Activated CD8-positive, alpha-beta memory T cell treated with anti-CD3 and anti-CD28 coated beads, Interleukin-2, amount 10 ng/mL, durations not matched to agents 7 days and 5 days (primary cell): ENCODE data around the gene GARNL3. TPM values are rescaled to one million over a fixed set of nuclear protein-coding genes. Genes with fewer than 3 reads are reported as not detected.

Source experiments
- ATAC-seq: fragments of 150-1000 bp; cut with Tn5 transposase; one replicate; pipeline ENCODE4 v1.10.0; 2021; ENCODE audit warnings: moderate library complexity
- CTCF ChIA-PET: fragments of 350-600 bp; sonication (Branson Sonifier 250); formaldehyde crosslinking; loops from one replicate; lab custom pipeline; 2021; ENCODE audit warnings: antibody characterized with exemption; lab: Charles Lee
- DNase-seq: peaks from one replicate; pipeline ENCODE4 v3.0.0-alpha.2; 2020
- H3K27ac Mint-ChIP-seq: one replicate; pipeline ENCODE4 v1.8.0; 2021; ENCODE audit warnings: mild to moderate bottlenecking, mixed read lengths
- H3K27me3 Mint-ChIP-seq: one replicate; pipeline ENCODE4 v1.8.0; 2021; ENCODE audit warnings: mixed read lengths
- H3K36me3 Mint-ChIP-seq: one replicate; pipeline ENCODE4 v1.8.0; 2021; ENCODE audit warnings: mild to moderate bottlenecking, mixed read lengths
- H3K4me1 Mint-ChIP-seq: one replicate; pipeline ENCODE4 v1.8.0; 2021; ENCODE audit warnings: mixed read lengths
- H3K4me3 Mint-ChIP-seq: one replicate; pipeline ENCODE4 v1.8.0; 2021; ENCODE audit warnings: mild to moderate bottlenecking, moderate library complexity, mixed read lengths
- H3K9me3 Mint-ChIP-seq: one replicate; pipeline ENCODE4 v1.8.0; 2022; ENCODE audit warnings: low read depth, mixed read lengths
- total RNA-seq, 2 experiments: library from RNA; stranded (reverse); gene quantifications; one replicate each; pipeline ENCODE4 v1.2.3, GENCODE V29; 2021

The GARNL3 gene
- total RNA-seq, 2 experiments from 2014 or later, result 4.0 to 4.3 TPM

- no peak overlapping the region for H3K27ac Mint-ChIP-seq
Measured at GRCh38 chr9:127406799-127407491, 142.4 kb downstream of the GARNL3 start.

DNA sequence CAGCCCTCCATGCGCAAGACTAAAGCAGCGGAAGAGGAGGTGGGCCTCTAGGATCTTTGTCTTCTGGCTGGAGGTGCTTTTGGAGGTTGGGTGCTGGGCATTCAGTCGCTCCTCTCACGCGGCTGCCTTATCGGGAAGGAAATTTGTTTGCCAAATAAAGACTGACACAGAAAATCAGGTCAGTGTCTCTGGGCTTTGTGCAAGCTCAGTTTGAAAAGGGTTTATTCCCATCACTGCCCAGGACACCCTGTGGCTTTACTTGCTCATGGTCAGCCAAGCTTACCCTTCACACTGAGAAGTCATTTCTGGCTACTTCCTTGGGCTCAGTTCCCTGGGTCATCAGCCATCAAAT, 142.9 kb downstream of the GARNL3 start:
- no peak overlapping the region for H3K4me3 Mint-ChIP-seq
- H3K36me3 Mint-ChIP-seq, result no peaks in the 10 kb centered on the region
- peaks cover 3% of the 10 kb centered on the region for H3K4me1 Mint-ChIP-seq
- CTCF ChIA-PET, result no interaction called here
- DNase-seq (no peak), ATAC-seq (no peak)
- no peaks in the 10 kb centered on the region for H3K9me3 Mint-ChIP-seq
- H3K27ac Mint-ChIP-seq, result no peak overlapping the region
- H3K27me3 Mint-ChIP-seq, result peaks cover 6% of the 10 kb centered on the region

More at GRCh38 chr9:127406799-127407491, 142.4 kb downstream of the GARNL3 start:
- DNase-seq (no peak), ATAC-seq (no peak)
- Mint-ChIP-seq H3K36me3 (no peaks in the 10 kb centered on the region), H3K4me3 (no peak overlapping the region), H3K9me3 (no peaks in the 10 kb centered on the region), H3K27me3 (peaks cover 6% of the 10 kb centered on the region), H3K4me1 (peaks cover 3% of the 10 kb centered on the region)
- CTCF ChIA-PET, result no interaction called here

DNA sequence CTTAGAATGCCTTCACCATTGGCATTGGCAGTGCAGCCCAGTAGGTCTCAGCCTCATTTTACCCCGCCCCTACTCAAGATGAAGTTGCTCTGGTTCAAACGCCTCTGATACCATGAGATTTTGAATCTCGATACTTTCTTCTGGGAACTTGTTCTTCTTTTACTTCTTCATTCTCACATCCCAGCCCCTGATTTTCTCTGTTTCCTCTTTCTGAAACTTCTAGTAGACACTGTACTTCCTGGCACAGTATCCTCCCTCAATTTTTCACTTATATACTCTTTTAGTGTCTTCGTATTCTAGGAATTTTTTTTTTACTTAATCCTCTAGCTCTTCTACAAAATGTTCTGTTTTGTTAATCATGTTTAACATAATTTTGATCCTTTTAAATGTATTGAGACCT, 146.5 kb downstream of the GARNL3 start:
- Mint-ChIP-seq H3K27ac (no peak overlapping the region), H3K27me3 (peaks cover 9% of the 10 kb centered on the region), H3K36me3 (no peaks in the 10 kb centered on the region), H3K4me3 (no peak overlapping the region), H3K4me1 (peaks cover 3% of the 10 kb centered on the region), H3K9me3 (no peaks in the 10 kb centered on the region)
- CTCF ChIA-PET, result no interaction called here
- ATAC-seq (no peak), DNase-seq (no peak)

- H3K27me3 Mint-ChIP-seq, result peaks cover 9% of the 10 kb centered on the region
- no peak overlapping the region for H3K4me3 Mint-ChIP-seq
- H3K27ac Mint-ChIP-seq, result no peak overlapping the region
- no peaks in the 10 kb centered on the region for H3K36me3 Mint-ChIP-seq
- no peaks in the 10 kb centered on the region for H3K9me3 Mint-ChIP-seq
- CTCF ChIA-PET, result interaction anchor here (0.9 to 2.1 kb wide), 2 partner anchors 16 to 200 kb away, joined by 3 to 6 read pairs; no protein-coding TSS in a partner anchor
- ATAC-seq (no peak), DNase-seq (no peak)
- H3K4me1 Mint-ChIP-seq, result peaks cover 5% of the 10 kb centered on the region
Measured at GRCh38 chr9:127415141-127415540, 150.6 kb downstream of the GARNL3 start.

DNA sequence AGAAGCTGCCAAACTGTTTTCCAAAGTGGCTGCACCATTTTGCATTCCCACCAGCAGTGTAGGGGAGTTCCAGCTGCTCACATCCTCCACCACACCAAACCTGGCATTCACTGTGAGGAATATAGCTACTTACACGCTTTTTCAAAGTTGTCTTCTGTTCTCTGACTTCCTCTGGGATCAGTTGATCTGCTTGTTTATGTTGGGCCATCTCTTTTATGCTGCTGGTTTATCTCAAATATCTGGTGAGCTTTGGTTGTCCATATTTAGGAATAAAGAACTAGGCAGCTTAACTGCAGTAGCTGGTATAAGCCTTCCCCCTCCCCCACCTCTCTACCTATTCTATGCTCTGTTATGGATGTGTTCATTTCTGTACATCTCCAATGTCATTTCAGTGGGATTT, 151.1 kb downstream of the GARNL3 start:
- Mint-ChIP-seq H3K9me3 (no peaks in the 10 kb centered on the region), H3K27ac (no peak overlapping the region), H3K36me3 (no peaks in the 10 kb centered on the region), H3K4me1 (peaks cover 5% of the 10 kb centered on the region), H3K4me3 (no peak overlapping the region), H3K27me3 (peaks cover 9% of the 10 kb centered on the region)
- CTCF ChIA-PET, result interaction anchor here (0.9 to 2.1 kb wide), 2 partner anchors 17 to 201 kb away, joined by 3 to 6 read pairs; no protein-coding TSS in a partner anchor
- no peak for DNase-seq
- ATAC-seq, result no peak

- H3K27me3 Mint-ChIP-seq, result peaks cover 2% of the 10 kb centered on the region
- H3K9me3 Mint-ChIP-seq, result no peaks in the 10 kb centered on the region
- H3K4me1 Mint-ChIP-seq, result peaks cover 3% of the 10 kb centered on the region
- H3K27ac Mint-ChIP-seq, result no peak overlapping the region
- ATAC-seq (no peak), DNase-seq (no peak)
- CTCF ChIA-PET, result interaction anchor here (0.8 to 2.1 kb wide), 6 partner anchors 17 to 204 kb away, joined by 3 to 8 read pairs (median 4); partner anchors contain the start of gene SLC2A8
- no peaks in the 10 kb centered on the region for H3K36me3 Mint-ChIP-seq
- H3K4me3 Mint-ChIP-seq, result no peak overlapping the region
Measured at GRCh38 chr9:127417131-127418036, 152.8 kb downstream of the GARNL3 start.

- peaks cover 2% of the 10 kb centered on the region for H3K27me3 Mint-ChIP-seq
- no peaks in the 10 kb centered on the region for H3K36me3 Mint-ChIP-seq
- DNase-seq (peak; percentile 64), ATAC-seq (peak; percentile 78)
- H3K9me3 Mint-ChIP-seq, result no peaks in the 10 kb centered on the region
- peaks cover 10% of the 10 kb centered on the region for H3K4me1 Mint-ChIP-seq
- no peak overlapping the region for H3K4me3 Mint-ChIP-seq
- CTCF ChIA-PET, result interaction anchor here (0.8 to 1.6 kb wide), 4 partner anchors 18 to 205 kb away, joined by 3 to 8 read pairs (median 4); partner anchors contain the start of gene SLC2A8
- no peak overlapping the region for H3K27ac Mint-ChIP-seq
Measured at GRCh38 chr9:127418037-127418471, 153.5 kb downstream of the GARNL3 start.

DNA sequence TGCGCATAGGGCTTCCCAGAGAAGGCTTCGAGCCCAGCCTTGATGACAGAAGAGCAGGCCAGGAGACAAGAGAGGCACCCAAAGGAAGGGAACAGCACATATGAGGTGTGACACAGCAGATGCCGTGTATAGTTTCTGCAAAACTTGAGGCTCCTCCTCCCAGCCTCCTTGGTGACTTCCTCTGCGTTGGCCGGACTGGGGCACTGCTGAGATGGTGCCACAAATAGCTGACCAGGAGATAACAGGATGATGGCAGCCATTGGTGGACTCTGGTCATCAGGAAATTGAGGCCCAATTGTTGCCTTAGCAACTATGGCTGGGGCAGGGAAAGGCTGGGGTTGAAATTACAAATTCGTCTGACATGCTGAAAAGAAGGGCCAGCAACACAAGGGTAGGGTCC, 154.8 kb downstream of the GARNL3 start:
- no peaks in the 10 kb centered on the region for H3K36me3 Mint-ChIP-seq
- CTCF ChIA-PET, result interaction anchor here (1.6 kb wide), 1 partner anchor 22 kb away, joined by 4 read pairs; the partner anchor contains the start of gene SLC2A8
- ATAC-seq (no peak), DNase-seq (no peak)
- no peaks in the 10 kb centered on the region for H3K27me3 Mint-ChIP-seq
- H3K4me3 Mint-ChIP-seq, result no peak overlapping the region
- H3K27ac Mint-ChIP-seq, result no peak overlapping the region
- no peaks in the 10 kb centered on the region for H3K9me3 Mint-ChIP-seq
- H3K4me1 Mint-ChIP-seq, result peaks cover 13% of the 10 kb centered on the region

GRCh38 chr9:127421057-127421456, 156.5 kb downstream of the GARNL3 start:
- Mint-ChIP-seq H3K27me3 (no peaks in the 10 kb centered on the region), H3K36me3 (no peaks in the 10 kb centered on the region), H3K27ac (no peak overlapping the region), H3K4me1 (peaks cover 26% of the 10 kb centered on the region), H3K9me3 (no peaks in the 10 kb centered on the region), H3K4me3 (no peak overlapping the region)
- CTCF ChIA-PET, result interaction anchor here (1.5 to 1.6 kb wide), 2 partner anchors 24 to 32 kb away, joined by 4 read pairs; partner anchors contain the start of gene SLC2A8
- no peak for DNase-seq
- no peak for ATAC-seq

- DNase-seq (no peak), ATAC-seq (no peak)
- no peak overlapping the region for H3K27ac Mint-ChIP-seq
- no peaks in the 10 kb centered on the region for H3K9me3 Mint-ChIP-seq
- peak overlapping the region; percentile 97 for H3K4me3 Mint-ChIP-seq
- CTCF ChIA-PET, result interaction anchor here (1.5 to 2.2 kb wide), 2 partner anchors 25 to 30 kb away, joined by 4 to 13 read pairs; partner anchors contain the start of gene SLC2A8
- no peaks in the 10 kb centered on the region for H3K27me3 Mint-ChIP-seq
- H3K36me3 Mint-ChIP-seq, result peaks cover 6% of the 10 kb centered on the region
- peaks cover 33% of the 10 kb centered on the region for H3K4me1 Mint-ChIP-seq
Measured at GRCh38 chr9:127422133-127422782, 157.7 kb downstream of the GARNL3 start.

DNA sequence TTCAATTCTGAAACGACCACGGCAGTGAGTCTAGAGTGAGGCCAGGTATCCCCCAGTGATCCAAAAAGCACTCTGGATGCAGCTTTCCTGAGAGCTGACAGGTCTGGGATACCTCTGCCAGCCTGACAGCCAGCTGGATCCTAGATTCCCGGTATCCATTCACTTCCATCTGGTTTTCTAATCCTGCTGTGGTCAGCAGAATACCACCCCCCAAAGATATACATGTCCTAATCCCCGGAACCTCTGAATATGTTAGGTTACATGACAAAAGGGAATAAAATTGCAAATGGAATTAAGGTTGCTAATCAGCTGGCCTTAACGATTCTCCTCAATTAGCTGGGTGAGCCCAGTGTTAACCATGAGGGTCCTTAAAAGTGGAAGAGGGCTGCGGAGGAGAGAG, 158.2 kb downstream of the GARNL3 start:
- Mint-ChIP-seq H3K9me3 (no peaks in the 10 kb centered on the region), H3K4me1 (peaks cover 33% of the 10 kb centered on the region), H3K27ac (peak overlapping the region; percentile 85), H3K36me3 (peaks cover 7% of the 10 kb centered on the region), H3K4me3 (peak overlapping the region; percentile 97), H3K27me3 (no peaks in the 10 kb centered on the region)
- CTCF ChIA-PET, result interaction anchor here (0.7 to 2.5 kb wide), 4 partner anchors 26 to 312 kb away, joined by 3 to 13 read pairs (median 4); partner anchors contain the start of genes LRSAM1, RPL12, SLC2A8 and TOR2A
- ATAC-seq (no peak), DNase-seq (no peak)

DNA sequence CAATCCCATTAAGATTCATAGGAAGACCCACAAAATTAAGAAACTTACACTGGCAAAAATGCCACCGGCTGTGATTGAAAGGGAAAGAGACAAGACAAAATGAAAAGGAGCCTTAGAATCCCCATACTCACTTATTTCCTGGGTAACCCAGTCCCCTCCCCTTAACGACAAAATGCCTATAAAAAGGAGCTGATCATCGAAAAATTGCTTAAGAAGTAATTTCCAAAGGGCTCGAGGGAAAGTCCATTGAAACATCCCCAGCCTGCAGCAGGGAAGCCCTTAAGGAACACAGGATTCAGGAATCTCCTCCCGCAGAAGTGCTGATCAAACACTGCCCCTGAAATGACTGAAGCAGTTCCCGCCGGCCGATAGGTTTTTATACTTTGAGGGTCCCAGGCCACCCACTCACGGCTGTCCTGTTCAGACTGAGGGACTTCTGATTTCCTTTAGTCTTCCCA, 158.9 kb downstream of the GARNL3 start:
- DNase-seq (no peak), ATAC-seq (no peak)
- Mint-ChIP-seq H3K9me3 (no peaks in the 10 kb centered on the region), H3K27me3 (no peaks in the 10 kb centered on the region), H3K4me1 (peaks cover 39% of the 10 kb centered on the region), H3K36me3 (peaks cover 14% of the 10 kb centered on the region), H3K27ac (peak overlapping the region; percentile 85), H3K4me3 (peak overlapping the region; percentile 97)
- CTCF ChIA-PET, result interaction anchor here (0.7 to 2.5 kb wide), 7 partner anchors 26 to 483 kb away, joined by 3 to 13 read pairs (median 3); partner anchors contain the start of genes LRSAM1, RPL12, SLC2A8 and TOR2A
